ENCODE data around the gene SYF2. TPM values are rescaled to one million over a fixed set of nuclear protein-coding genes. Genes with fewer than 3 reads are reported as not detected.

Gene SYF2
- total and polyA plus RNA-seq, 2 donors (not counting 1 experiment from before 2014, with no cell fraction given) = 21.9 to 67.3 TPM

GRCh38 chr1:25245809-25246599 is 13.7 kb upstream of the SYF2 start:
- Mint-ChIP-seq H3K4me3 (peak overlapping the region; percentile 99), H3K27ac (peak overlapping the region; percentile 100), H3K9me3 (ENCODE audit: insufficient read depth) (no peaks in the 10 kb centered on the region), H3K27me3 (no peaks in the 10 kb centered on the region), H3K4me1 (peaks cover 46% of the 10 kb centered on the region)
- CTCF ChIA-PET = interaction anchor here (1.8 kb wide), 1 partner anchor 13 kb away, joined by 7 read pairs; the partner anchor contains the start of gene SYF2
- no peak for ATAC-seq (ENCODE audit: low read depth)
- Histone ChIP-seq H3K4me3 (ENCODE audit: control extremely low read depth in 1 of 5, extremely low read depth in 1 of 5, insufficient read depth in 1 of 5, low read depth in 2 of 5, low read length in 4 of 5) (peak overlapping the region; percentile 91 to 99 (median 96)), H3K4me2 (replicated peaks; ENCODE audit: low read depth, low read length, poor library complexity, severe bottlenecking) (peak overlapping the region; percentile 82), H3K36me3 (replicated peaks in 1 of 2; ENCODE audit: control extremely low read depth in 1 of 2, control insufficient read depth in 1 of 2, extremely low read depth in 1 of 2, insufficient read depth in 2 of 2, low read length in 1 of 2) (peaks cover 10 to 48% of the 10 kb centered on the region in 2 experiments), H3K79me2 (ENCODE audit: control insufficient read depth, insufficient read depth, low read length) (peaks cover 27% of the 10 kb centered on the region), H4K20me1 (ENCODE audit: control insufficient read depth, insufficient read depth, low read length, poor library complexity, severe bottlenecking) (peaks cover 37% of the 10 kb centered on the region), H3K9me3 (ENCODE audit: control extremely low read depth in 1 of 3, control insufficient read depth in 2 of 3, insufficient read depth in 1 of 3, low read length in 2 of 3) (no peaks in the 10 kb centered on the region), H3K27me3 (replicated peaks in 1 of 4; ENCODE audit: control extremely low read depth in 1 of 4, control insufficient read depth in 3 of 4, insufficient read depth in 4 of 4, low read length in 3 of 4) (no peaks in the 10 kb centered on the region), H3K4me1 (ENCODE audit: control insufficient read depth in 2 of 2, insufficient read depth in 2 of 2, low read length in 2 of 2) (peaks cover 25 to 26% of the 10 kb centered on the region in 2 donors), H3K9ac (ENCODE audit: low read length) (peak overlapping the region; percentile 98), H3K27ac (ENCODE audit: low read length in 2 of 2) (peak overlapping the region; percentile 97 to 99), H2AFZ (ENCODE audit: insufficient read depth, low read depth, low read length, poor library complexity, severe bottlenecking) (no peak overlapping the region)
- POLR2A ChIA-PET = interaction anchor here (0.5 to 1.7 kb wide), 5 partner anchors 14 to 1052 kb away, joined by 3 to 16 read pairs (median 7); partner anchors contain the start of gene SYF2
- DNase-seq = no peak
- TF ChIP-seq EZH2 (IDR thresholded peaks at IDR 0.05; ENCODE audit: borderline replicate concordance, insufficient read depth, low read depth, low read length, poor library complexity, severe bottlenecking) = no peak
- no peak for TF ChIP-seq CTCF (IDR thresholded peaks at IDR 0.05)
- intact Hi-C loops (cut with micrococcal nuclease) = loop anchor here (2.0 to 10.0 kb wide), 4 partner anchors 93 to 569 kb away; partner anchors contain the start of genes MAN1C1, MTFR1L and TMEM50A
- 3% methylated on average over 19 of the region's 30 CpGs for WGBS (ENCODE audit: insufficient coverage)
